NB4 (cell line): Measurements from ENCODE around the gene SMTN.
"Not testable (repeated sequence)": the region's sequence is repeated elsewhere in the genome, so short reads cannot be mapped to it uniquely, and the experiment has no call there.

Experiments
- DNase-seq: peaks from one replicate; pipeline ENCODE4 v3.0.0; 2010; ENCODE audit warnings: low read depth
- H3K4me3 ChIP-seq: one replicate; pipeline ENCODE4 v1.5.1; 2011; ENCODE audit warnings: mild to moderate bottlenecking, low read depth, low read length, moderate library complexity
- CTCF ChIP-seq: IDR thresholded peaks from one replicate; pipeline ENCODE4 v1.5.1; 2012; ENCODE audit warnings: low read depth, low read length
- MAX ChIP-seq: IDR thresholded peaks from 2 replicates; pipeline ENCODE4 v1.6.1; 2011; ENCODE audit warnings: low read depth, low read length
- MYC ChIP-seq: IDR thresholded peaks from 2 replicates; pipeline ENCODE4 v1.6.1; 2011; ENCODE audit warnings: low read depth, low read length
- POLR2A ChIP-seq: IDR thresholded peaks from 2 replicates; pipeline ENCODE4 v1.6.1; 2011; ENCODE audit warnings: mild to moderate bottlenecking; ENCODE audit not compliant: insufficient read length; ENCODE audit errors: extremely low read depth

SMTN gene

GRCh38 chr22:31107178-31107893 is 26.2 kb downstream of the SMTN start, which contains the start of gene SELENOM:
Gene SELENOM, minus strand, starts transcription at chr22:31107568. Its CDS starts 63 bp downstream, at chr22:31107505.
- peak; percentile 95 for DNase-seq
- H3K4me3 ChIP-seq: peak within 1 kb of the TSS; percentile 39
- TF ChIP-seq MYC (no peak), CTCF (peak; percentile 84)

- H3K4me3 ChIP-seq: peak overlapping the region; percentile 39
- TF ChIP-seq MYC (no peak), POLR2A (no peak), MAX (no peak), CTCF (no peak)
Observed at GRCh38 chr22:31107894-31108218, 26.7 kb downstream of the SMTN start.

GRCh38 chr22:31112547-31113091 is 31.5 kb downstream of the SMTN start:
- not testable (repeated sequence) for DNase-seq, H3K4me3 ChIP-seq

More at GRCh38 chr22:31107894-31108218, 26.7 kb downstream of the SMTN start:
- no peak for DNase-seq

- no peak overlapping the region for H3K4me3 ChIP-seq
- TF ChIP-seq CTCF: no peak
- no peak for DNase-seq
Observed at GRCh38 chr22:31118046-31118820, 37.1 kb downstream of the SMTN start.

GRCh38 chr22:31119026-31119717 is 38.1 kb downstream of the SMTN start:
- no peak overlapping the region for H3K4me3 ChIP-seq
- TF ChIP-seq CTCF: no peak
- no peak for TF ChIP-seq MYC
- TF ChIP-seq POLR2A: no peak
- TF ChIP-seq MAX: no peak
- DNase-seq: no peak

GRCh38 chr22:31120230-31120629 is 39.1 kb downstream of the SMTN start:
- DNase-seq: no peak
- H3K4me3 ChIP-seq: no peak overlapping the region
- TF ChIP-seq MAX (no peak), MYC (no peak), POLR2A (no peak), CTCF (no peak)
